Hippocampal formation (tissue), 2 donors: ENCODE measurements around the gene PSMD3.
"Not testable (repeated sequence)": the region's sequence is repeated elsewhere in the genome, so short reads cannot be mapped to it uniquely, and the experiment has no call there.

Experiments used
- DNase-seq, 2 donors: peaks; one replicate each; lab custom pipeline; 2025; lab: John Stamatoyannopoulos, UW

PSMD3 gene

GRCh38 chr17:39996800-39997199 lies 16.2 kb downstream of the PSMD3 start:
- no peak for DNase-seq

DNA sequence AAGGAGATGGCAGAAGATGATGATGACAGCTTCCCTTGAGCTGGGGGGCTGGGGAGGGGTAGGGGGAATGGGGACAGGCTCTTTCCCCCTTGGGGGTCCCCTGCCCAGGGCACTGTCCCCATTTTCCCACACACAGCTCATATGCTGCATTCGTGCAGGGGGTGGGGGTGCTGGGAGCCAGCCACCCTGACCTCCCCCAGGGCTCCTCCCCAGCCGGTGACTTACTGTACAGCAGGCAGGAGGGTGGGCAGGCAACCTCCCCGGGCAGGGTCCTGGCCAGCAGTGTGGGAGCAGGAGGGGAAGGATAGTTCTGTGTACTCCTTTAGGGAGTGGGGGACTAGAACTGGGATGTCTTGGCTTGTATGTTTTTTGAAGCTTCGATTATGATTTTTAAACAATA lies 16.9 kb downstream of the PSMD3 start:
- no peak for DNase-seq

DNA sequence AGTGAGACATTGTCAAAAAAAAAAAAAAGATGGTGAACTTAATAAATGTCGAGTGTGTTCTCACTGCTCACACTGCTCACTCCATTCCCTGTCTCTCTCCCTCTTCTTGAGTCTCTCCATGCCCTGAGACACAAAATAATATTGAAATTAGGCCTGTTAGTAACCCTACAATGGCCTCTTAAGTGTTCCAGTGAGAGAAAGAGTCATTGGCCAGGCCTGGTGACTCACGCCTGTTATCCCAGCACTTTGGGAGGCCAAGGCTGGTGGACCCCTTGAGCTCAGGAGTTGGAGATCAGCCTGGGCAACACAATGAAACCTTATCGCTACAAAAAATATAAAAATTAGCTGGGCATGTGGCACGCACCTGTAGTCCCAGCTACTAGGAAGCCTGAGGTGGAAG lies 18.5 kb downstream of the PSMD3 start:
- no peak for DNase-seq

DNA sequence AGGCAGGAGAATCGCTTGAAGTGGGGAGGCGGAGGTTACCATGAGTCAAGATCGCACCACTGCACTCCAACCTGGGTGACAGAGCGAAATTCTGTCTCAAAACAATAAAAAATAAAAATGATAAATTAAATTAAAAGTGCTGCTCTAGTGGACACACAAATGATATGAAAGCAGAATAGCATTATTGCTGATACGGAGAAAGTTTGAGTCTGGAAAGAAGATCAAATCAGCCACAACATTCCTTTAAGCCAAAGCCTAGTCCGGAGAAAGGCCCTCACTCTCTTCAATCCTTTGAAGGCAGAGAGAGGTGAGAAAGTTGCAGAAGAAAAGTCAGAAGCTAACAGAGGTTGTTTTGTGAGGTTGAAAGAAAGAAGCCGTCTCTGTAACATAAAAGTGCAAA lies 19.6 kb downstream of the PSMD3 start:
- DNase-seq: no peak

DNA sequence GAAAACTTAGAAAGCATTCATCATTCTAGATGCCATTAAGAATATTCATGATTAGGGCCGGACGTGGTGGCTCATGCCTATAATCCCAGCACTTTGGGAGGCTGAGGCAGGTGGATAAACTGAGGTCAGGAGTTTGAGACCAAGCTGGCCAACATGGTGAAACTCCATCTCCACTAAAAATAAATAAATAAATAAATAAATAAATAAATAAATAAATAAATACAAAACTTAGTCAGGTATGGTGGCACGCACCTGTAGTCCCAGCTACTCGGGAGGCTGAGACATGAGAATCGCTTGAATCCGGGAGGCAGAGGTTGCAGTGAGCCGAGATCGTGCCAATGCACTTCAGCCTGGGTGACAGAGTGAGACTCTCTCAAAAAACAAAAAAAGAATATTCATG lies 20.7 kb downstream of the PSMD3 start:
- not testable (repeated sequence) for DNase-seq

GRCh38 chr17:40004072-40004471 lies 23.5 kb downstream of the PSMD3 start:
- no peak for DNase-seq

- no peak for DNase-seq
Observed at GRCh38 chr17:40004712-40005111, 24.1 kb downstream of the PSMD3 start.

- no peak for DNase-seq
Observed at GRCh38 chr17:40005520-40005919, 24.9 kb downstream of the PSMD3 start.

DNA sequence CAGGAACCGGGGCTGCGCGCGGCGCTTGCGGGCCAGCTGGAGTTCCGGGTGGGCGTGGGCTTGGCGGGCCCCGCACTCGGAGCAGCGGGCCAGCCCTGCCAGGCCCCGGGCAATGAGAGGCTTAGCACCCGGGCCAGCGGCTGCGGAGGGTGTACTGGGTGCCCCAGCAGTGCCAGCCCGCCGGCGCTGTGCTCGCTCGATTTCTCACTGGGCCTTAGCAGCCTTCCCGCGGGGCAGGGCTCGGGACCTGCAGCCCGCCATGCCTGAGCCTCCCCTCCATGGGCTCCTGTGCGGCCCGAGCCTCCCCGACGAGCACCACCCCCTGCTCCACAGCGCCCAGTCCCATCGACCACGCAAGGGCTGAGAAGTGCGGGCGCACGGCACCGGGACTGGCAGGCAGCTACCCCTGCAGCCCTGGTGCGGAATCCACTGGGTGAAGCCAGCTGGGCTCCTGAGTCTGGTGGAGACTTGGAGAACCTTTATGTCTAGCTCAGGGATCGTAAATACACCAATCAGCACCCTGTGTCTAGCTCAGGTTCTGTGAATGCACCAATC lies 30.4 kb downstream of the PSMD3 start:
- not testable (repeated sequence) for DNase-seq

DNA sequence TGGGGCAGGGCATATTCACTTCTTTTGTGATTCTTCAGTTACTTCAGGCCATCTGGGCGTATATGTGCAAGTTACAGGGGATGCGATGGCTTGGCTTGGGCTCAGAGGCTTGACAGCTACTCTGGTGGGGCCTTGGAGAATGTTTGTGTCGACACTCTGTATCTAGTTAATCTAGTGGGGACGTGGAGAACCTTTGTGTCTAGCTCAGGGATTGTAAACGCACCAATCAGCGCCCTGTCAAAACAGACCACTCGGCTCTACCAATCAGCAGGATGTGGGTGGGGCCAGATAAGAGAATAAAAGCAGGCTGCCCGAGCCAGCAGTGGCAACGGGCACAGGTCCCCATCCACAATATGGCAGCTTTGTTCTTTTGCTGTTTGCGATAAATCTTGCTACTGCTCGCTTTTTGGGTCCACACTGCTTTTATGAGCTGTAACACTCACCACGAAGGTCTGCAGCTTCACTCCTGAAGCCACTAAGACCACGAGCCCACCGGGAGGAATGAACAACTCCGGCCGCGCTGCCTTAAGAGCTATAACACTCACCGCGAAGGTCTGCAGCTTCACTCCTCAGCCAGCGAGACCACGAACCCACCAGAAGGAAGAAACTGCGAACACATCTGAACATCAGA lies 31.5 kb downstream of the PSMD3 start:
- DNase-seq: not testable (repeated sequence)

GRCh38 chr17:40014375-40014980 lies 33.9 kb downstream of the PSMD3 start:
- DNase-seq: no peak

DNA sequence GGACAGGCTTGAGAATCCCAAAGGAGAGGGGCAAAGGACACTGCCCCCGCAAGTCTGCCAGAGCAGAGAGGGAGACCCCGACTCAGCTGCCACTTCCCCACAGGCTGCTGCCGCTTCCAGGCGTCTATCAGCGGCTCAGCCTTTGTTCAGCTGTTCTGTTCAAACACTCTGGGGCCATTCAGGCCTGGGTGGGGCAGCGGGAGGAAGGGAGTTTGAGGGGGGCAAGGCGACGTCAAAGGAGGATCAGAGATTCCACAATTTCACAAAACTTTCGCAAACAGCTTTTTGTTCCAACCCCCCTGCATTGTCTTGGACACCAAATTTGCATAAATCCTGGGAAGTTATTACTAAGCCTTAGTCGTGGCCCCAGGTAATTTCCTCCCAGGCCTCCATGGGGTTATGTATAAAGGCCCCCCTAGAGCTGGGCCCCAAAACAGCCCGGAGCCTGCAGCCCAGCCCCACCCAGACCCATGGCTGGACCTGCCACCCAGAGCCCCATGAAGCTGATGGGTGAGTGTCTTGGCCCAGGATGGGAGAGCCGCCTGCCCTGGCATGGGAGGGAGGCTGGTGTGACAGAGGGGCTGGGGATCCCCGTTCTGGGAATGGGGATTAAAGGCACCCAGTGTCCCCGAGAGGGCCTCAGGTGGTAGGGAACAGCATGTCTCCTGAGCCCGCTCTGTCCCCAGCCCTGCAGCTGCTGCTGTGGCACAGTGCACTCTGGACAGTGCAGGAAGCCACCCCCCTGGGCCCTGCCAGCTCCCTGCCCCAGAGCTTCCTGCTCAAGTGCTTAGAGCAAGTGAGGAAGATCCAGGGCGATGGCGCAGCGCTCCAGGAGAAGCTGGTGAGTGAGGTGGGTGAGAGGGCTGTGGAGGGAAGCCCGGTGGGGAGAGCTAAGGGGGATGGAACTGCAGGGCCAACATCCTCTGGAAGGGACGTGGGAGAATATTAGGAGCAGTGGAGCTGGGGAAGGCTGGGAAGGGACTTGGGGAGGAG lies 34.7 kb downstream of the PSMD3 start, which contains the start of gene CSF3:
TSS of gene CSF3 (plus strand) at position 436 of the 993 bp plus-strand sequence. CDS start at position 471, 35 bp downstream.
- DNase-seq: no peak

DNA sequence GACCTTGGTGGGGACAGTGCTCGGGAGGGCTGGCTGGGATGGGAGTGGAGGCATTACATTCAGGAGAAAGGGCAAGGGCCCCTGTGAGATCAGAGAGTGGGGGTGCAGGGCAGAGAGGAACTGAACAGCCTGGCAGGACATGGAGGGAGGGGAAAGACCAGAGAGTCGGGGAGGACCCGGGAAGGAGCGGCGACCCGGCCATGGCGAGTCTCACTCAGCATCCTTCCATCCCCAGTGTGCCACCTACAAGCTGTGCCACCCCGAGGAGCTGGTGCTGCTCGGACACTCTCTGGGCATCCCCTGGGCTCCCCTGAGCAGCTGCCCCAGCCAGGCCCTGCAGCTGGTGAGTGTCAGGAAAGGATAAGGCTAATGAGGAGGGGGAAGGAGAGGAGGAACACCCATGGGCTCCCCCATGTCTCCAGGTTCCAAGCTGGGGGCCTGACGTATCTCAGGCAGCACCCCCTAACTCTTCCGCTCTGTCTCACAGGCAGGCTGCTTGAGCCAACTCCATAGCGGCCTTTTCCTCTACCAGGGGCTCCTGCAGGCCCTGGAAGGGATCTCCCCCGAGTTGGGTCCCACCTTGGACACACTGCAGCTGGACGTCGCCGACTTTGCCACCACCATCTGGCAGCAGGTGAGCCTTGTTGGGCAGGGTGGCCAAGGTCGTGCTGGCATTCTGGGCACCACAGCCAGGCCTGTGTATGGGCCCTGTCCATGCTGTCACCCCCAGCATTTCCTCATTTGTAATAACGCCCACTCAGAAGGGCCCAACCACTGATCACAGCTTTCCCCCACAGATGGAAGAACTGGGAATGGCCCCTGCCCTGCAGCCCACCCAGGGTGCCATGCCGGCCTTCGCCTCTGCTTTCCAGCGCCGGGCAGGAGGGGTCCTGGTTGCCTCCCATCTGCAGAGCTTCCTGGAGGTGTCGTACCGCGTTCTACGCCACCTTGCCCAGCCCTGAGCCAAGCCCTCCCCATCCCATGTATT lies 35.7 kb downstream of the PSMD3 start:
- DNase-seq: no peak

DNA sequence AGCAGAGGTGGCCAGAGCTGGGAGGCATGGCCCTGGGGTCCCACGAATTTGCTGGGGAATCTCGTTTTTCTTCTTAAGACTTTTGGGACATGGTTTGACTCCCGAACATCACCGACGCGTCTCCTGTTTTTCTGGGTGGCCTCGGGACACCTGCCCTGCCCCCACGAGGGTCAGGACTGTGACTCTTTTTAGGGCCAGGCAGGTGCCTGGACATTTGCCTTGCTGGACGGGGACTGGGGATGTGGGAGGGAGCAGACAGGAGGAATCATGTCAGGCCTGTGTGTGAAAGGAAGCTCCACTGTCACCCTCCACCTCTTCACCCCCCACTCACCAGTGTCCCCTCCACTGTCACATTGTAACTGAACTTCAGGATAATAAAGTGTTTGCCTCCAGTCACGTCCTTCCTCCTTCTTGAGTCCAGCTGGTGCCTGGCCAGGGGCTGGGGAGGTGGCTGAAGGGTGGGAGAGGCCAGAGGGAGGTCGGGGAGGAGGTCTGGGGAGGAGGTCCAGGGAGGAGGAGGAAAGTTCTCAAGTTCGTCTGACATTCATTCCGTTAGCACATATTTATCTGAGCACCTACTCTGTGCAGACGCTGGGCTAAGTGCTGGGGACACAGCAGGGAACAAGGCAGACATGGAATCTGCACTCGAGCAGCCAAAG lies 36.9 kb downstream of the PSMD3 start:
- no peak for DNase-seq

GRCh38 chr17:40018211-40019121 lies 37.9 kb downstream of the PSMD3 start:
- DNase-seq: no peak

- no peak for DNase-seq
Observed at GRCh38 chr17:40019140-40019991, 38.8 kb downstream of the PSMD3 start.

DNA sequence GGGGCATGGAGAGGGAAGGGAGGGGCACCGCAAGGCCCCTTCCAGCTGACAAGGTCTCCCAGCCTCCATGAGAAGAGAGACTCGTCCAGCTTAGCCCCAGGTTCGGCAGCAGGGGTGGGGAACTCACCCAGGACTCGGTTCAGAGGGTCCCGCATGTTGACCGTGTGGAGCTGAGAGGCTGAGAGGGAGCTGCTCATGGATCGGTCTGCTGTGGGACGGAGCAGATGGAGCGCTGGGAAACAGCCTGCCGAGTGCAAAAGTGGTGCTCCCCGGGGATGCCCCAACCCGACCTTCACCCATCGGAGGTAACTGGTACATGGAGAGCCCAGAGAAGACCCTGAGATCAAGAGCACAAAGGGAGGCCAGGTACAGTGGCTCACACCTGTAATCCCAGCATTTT lies 39.5 kb downstream of the PSMD3 start:
- no peak for DNase-seq

GRCh38 chr17:40021451-40021971 lies 40.9 kb downstream of the PSMD3 start:
- DNase-seq: no peak
